Measurements from ENCODE around the gene MON1A.

- TF ChIP-seq CTCF (IDR thresholded peaks at IDR 0.05) = no peak
- no peak for TF ChIP-seq POLR2A (IDR thresholded peaks at IDR 0.05; ENCODE audit: low read depth)
Measured at GRCh38 chr3:49930922-49931321, 1.3 kb upstream of the MON1A start.
